NCI-H1417 treated with DMSO at 0.1 percent for 48 hours (cell line): ENCODE data around the gene KLF5.
A peak's percentile ranks its signal among the peaks of the same experiment; 100 is the strongest.
"Not testable (repeated sequence)": the region's sequence is repeated elsewhere in the genome, so short reads cannot be mapped to it uniquely, and the experiment has no call there.

ENCODE experiments used
- DNase-seq: peaks from one replicate; lab custom pipeline; 2025; lab: John Stamatoyannopoulos, UW

KLF5 gene

DNA sequence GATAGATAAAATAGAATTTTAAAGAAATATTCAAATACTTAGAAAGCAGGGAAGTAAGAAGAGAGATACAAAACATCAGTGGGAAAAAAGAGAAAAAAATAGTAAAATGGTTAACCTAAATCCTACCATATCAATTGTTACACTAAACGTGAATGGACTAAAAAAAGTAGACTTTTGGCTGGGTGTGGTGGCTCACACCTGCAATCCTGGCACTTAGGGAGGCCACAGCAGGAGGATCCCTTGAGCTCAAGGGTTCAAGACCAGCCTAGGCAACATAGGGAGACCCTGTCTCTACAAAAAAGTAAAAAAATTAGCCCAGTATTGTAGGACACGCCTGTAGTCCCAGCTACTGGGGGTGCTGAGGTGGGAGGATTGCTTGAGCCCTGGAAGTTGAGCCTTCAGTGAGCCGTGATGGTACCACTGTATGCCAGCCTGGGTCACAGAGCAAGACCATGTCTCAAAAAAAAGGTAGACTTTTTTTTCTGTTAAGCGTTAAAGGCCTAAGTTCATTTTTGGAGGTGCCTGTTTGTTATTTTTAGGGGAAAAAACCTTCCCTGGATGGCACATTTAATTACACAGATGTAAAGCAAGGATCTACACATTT lies 29.6 kb downstream of the KLF5 start:
- no peak for DNase-seq

DNA sequence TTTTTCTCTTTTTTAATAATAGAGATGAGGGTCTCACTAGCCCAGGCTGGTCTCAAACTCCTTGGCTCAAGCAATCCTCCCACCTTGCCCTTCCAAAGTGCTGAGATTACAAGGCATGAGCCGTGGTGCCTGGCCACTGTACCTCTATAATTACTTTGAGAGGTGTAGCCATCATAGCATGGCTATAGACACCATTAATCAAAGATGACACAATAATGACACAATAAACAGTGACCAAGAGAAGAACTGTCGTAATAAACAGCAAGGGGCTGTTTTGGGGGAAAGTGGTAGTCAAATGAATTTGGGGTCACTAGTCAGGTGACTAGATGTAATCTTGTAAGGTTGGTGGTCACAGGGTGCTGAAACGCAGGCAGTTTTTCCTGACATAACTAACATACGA lies 30.4 kb downstream of the KLF5 start:
- no peak for DNase-seq

DNA sequence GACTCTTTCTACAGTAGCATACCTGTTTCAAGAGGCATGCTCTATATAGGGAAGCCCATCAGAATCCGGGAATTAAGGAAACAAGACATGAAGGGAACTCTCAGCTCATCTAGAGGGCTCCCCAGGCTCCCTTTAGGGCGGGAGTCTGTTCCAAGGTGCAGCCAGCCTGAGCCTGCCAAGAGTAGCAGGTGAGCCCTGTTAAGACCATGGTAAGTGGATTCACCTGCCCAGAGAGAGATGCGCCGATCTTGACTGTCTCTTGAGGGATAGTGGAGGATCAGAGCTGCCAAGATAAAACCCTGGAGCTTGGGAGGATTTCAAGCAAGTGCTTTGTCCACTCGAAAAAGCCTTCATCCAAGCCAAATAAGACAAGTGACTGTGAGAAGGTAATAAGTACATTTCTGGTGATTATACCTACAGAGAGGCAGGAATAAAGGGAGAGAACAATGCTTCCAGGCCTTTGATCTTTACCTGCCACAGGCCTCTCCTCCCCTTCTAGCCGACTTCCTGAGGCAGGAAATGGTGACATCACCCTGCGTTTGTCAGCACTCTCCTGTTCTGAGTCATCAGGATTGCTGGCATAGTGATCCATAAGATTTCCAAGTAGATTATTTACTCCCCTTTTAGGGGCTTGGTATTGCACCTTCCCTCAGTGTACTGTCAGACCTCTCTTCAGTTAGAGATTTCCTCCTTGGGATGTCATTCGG lies 31.5 kb downstream of the KLF5 start:
- DNase-seq, result no peak

DNA sequence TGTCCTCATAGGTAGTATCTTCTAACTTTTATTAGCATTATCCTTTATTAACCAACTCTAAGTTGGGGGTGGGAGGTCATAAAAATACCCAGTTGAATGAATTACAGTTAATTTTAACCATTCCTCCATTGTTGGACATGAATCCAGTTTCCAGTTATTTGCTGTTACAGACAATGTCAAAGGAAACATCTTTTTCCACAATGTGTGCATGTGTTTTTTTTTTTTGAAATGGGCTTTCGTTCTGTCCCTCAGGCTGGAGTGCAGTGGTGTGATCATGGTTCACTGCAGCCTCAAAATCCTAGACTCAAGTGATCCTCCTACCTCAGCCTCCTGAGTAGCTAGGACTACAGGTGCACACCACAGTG lies 32.0 kb downstream of the KLF5 start:
- DNase-seq, result no peak

DNA sequence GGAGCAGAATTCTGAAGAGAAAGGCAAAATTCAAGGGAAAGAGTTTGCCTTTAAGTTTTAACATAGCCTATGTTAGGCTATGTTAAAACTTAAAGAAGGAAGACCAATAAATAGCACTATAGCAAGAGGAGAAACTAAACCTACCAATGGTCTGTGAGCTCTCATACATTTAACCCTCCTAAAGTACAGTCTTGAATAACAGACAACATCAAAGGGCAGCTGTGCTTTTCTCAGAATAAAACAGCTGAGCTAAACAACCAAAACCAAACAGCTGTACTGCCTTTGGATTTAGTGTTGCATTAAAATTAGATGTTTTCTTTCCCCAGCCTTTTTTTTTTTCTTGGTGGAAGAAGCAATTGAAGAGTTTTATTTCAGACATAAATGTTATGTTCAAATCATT lies 34.0 kb downstream of the KLF5 start:
- DNase-seq, result no peak

- no peak for DNase-seq
Observed at GRCh38 chr13:73096173-73096572, 37.4 kb downstream of the KLF5 start.

GRCh38 chr13:73096638-73097037 lies 37.8 kb downstream of the KLF5 start:
- DNase-seq, result no peak

GRCh38 chr13:73100781-73101180 lies 42.0 kb downstream of the KLF5 start:
- DNase-seq, result not testable (repeated sequence)

DNA sequence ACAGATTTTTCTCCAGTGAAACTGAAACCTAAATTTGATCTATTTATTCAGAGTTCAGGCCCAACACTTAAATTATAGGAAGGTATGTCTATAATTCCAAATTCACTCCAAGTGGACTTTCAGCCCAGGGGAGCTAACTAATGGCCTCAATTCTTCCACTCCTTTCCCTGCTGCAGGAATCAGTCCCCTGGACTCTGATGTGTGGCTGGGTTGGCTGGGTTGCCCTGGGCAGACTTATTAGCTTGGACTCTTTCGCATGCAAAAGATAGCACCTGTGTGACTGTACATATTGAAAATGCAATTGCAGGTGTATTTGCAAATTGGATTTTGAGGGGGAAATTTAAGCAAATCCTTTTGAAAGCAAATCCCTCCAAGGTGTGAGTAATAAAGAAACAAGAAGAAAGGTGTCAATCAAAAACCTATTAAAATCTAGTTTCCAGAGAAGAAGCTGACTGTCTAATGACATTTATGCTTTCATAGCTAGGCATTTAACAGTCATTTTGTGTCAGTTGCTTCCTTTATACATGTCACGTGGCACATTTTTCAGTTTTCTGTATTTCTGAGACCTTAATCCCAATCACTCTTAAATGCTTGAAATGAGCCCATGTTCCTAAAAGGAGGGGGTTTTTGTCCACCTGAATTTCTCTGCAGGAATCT lies 42.7 kb downstream of the KLF5 start:
- no peak for DNase-seq

- DNase-seq, result peak; percentile 42
Observed at GRCh38 chr13:73103238-73103637, 44.4 kb downstream of the KLF5 start.

DNA sequence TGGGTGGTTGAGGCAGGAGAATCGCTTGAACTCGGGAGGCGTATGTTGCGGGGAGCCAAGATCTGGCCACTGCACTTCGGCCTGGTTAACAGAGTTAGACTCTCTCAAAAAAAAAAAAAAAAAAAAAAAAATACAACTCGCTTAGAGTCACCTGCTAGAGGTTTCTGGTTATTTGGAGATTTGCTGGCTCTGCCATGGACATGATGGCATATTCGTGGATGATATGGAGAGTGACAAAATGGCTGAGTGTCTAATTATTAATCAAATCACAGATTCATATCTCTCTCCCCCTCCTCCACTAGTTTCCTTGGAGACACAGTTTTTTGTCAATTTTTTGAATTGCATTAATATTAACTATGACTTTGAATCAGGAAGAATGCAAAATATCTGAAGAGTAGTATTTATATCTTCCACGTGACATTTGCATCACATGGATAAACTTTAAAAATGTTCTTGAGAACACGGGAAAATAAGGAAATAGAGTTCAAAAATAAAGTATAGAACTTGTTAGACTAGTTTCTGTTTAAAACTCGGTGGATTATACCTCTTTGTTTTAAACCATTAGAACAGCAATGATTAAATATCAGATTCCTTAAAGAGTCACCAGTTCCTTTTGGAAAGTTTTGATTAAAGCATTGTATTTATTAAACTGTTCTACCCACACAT lies 47.8 kb downstream of the KLF5 start:
- DNase-seq, result no peak

GRCh38 chr13:73107481-73107880 lies 48.7 kb downstream of the KLF5 start:
- DNase-seq, result no peak

- DNase-seq, result no peak
Observed at GRCh38 chr13:73107970-73108369, 49.2 kb downstream of the KLF5 start.

- DNase-seq, result no peak
Observed at GRCh38 chr13:73109288-73109899, 50.6 kb downstream of the KLF5 start.

DNA sequence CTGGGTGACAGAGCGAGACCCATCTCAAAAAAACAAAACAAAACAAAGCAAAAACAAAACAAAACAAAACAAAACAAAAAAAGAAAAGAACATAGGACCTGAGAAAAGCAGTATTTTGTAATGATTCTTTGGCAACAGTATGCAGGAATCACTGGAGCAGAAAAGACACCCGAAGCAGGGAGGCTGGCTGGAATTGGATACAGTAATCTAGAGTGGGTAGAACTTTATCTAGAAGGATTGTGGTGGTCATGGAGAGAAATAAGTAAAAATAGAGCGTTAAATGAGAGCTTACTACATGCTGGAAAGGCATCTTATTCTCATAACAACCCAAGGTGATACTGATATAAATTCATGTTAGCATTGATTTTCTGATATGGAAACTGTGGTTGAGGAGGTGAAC lies 51.2 kb downstream of the KLF5 start:
- no peak for DNase-seq

GRCh38 chr13:73110814-73111213 lies 52.0 kb downstream of the KLF5 start:
- DNase-seq, result no peak

DNA sequence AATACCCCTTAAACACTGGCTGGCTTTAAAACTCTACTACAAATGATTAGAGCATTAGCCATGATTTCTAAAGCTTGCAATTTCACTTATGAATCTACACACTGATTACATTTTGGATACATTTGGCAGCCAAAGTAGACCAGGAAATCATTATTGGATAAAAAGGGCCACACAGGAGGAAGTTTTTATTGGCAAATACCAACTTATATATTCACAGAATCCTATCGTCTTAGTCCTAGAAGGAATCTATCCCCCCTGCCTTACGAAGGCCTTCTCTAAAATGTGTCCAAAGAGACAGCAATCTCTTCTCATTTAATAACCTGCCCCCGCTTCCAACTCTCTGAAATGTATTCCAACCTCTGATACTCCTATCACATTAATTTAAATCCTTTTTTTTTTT lies 52.5 kb downstream of the KLF5 start:
- DNase-seq, result no peak

DNA sequence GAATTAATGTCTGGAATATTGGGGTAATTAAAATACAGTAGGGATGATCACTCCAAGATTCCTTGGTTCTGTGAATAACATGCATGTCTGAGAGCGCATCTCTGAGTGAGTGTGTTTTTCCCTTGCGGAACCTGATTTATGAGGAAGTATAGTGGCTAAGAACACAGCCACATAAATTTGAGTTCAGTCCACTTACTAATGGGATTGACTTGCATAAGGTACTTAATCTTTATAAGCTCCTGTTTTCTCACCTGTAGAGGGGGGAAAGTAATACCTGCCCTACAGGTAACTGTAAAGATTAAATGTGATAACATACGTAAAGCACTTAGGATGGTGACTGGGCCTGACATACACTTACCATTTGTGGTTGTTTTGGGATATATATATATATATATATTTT lies 60.8 kb downstream of the KLF5 start:
- no peak for DNase-seq
